ENCODE measurements around the gene ITGB3.

DNA sequence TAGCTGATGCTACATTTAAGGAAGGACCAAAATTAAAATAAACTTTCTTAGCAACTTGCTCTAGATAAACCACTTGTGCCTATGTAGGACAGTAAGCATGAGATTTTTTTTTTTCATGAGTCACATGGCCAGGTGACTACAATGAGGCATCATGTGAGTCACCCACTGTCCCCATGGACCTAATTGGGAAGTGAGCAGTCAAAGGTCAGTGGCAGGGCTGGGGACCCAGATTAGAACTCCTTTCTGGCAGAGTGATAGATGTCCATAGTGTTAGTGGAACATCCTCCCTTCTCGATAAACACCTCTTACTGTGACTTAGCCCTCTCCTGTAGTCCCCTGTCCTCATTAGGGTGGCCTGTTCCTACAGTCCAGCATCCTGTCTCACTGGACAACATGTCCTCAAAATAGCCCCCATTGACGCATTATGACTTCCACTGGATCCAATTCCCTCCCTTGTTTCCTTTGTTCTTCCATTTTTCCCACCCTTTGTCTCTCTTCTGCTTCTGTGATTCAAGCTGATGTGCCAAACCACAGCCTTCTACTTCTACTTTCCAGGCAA, 12.4 kb downstream of the ITGB3 start:
- TF ChIP-seq, protein P1, sequence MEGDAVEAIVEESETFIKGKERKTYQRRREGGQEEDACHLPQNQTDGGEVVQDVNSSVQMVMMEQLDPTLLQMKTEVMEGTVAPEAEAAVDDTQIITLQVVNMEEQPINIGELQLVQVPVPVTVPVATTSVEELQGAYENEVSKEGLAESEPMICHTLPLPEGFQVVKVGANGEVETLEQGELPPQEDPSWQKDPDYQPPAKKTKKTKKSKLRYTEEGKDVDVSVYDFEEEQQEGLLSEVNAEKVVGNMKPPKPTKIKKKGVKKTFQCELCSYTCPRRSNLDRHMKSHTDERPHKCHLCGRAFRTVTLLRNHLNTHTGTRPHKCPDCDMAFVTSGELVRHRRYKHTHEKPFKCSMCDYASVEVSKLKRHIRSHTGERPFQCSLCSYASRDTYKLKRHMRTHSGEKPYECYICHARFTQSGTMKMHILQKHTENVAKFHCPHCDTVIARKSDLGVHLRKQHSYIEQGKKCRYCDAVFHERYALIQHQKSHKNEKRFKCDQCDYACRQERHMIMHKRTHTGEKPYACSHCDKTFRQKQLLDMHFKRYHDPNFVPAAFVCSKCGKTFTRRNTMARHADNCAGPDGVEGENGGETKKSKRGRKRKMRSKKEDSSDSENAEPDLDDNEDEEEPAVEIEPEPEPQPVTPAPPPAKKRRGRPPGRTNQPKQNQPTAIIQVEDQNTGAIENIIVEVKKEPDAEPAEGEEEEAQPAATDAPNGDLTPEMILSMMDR (IDR thresholded peaks at IDR 0.05) = no peak
- TF ChIP-seq NFIC (IDR thresholded peaks at IDR 0.05; ENCODE audit: borderline replicate concordance) (no peak), CHD2 (IDR thresholded peaks at IDR 0.05; ENCODE audit: low read length, partially characterized antibody) (no peak), RAD21 (IDR thresholded peaks at IDR 0.05; ENCODE audit: low read length) (no peak), TAF1 (IDR thresholded peaks at IDR 0.05; ENCODE audit: borderline replicate concordance, low read depth, low read length) (no peak), TEAD4 (IDR thresholded peaks at IDR 0.05; ENCODE audit: borderline replicate concordance, insufficient read depth) (no peak), POLR2AphosphoS5 (IDR thresholded peaks at IDR 0.05; ENCODE audit: low read depth, low read length) (no peak), FOXJ3 (CRISPR knock-in tag; IDR thresholded peaks at IDR 0.05) (no peak), RCOR1 (IDR thresholded peaks at IDR 0.05; ENCODE audit: low read length) (no peak), SMC3 (IDR thresholded peaks at IDR 0.05; ENCODE audit: low read depth, low read length) (no peak), EP300 (IDR thresholded peaks at IDR 0.05; ENCODE audit: borderline replicate concordance in 1 of 2, low read depth in 1 of 2, low read length in 1 of 2) (no peak)
- TF ChIP-seq, protein P2, sequence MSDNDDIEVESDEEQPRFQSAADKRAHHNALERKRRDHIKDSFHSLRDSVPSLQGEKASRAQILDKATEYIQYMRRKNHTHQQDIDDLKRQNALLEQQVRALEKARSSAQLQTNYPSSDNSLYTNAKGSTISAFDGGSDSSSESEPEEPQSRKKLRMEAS (IDR thresholded peaks at IDR 0.05; ENCODE audit: low read depth) = no peak; the same call in 1 of the 2 replicates
- TF ChIP-seq, protein P3, sequence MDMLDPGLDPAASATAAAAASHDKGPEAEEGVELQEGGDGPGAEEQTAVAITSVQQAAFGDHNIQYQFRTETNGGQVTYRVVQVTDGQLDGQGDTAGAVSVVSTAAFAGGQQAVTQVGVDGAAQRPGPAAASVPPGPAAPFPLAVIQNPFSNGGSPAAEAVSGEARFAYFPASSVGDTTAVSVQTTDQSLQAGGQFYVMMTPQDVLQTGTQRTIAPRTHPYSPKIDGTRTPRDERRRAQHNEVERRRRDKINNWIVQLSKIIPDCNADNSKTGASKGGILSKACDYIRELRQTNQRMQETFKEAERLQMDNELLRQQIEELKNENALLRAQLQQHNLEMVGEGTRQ (IDR thresholded peaks at IDR 0.05; ENCODE audit: borderline replicate concordance, low read depth, low read length) = no peak
- TF ChIP-seq, protein P4, sequence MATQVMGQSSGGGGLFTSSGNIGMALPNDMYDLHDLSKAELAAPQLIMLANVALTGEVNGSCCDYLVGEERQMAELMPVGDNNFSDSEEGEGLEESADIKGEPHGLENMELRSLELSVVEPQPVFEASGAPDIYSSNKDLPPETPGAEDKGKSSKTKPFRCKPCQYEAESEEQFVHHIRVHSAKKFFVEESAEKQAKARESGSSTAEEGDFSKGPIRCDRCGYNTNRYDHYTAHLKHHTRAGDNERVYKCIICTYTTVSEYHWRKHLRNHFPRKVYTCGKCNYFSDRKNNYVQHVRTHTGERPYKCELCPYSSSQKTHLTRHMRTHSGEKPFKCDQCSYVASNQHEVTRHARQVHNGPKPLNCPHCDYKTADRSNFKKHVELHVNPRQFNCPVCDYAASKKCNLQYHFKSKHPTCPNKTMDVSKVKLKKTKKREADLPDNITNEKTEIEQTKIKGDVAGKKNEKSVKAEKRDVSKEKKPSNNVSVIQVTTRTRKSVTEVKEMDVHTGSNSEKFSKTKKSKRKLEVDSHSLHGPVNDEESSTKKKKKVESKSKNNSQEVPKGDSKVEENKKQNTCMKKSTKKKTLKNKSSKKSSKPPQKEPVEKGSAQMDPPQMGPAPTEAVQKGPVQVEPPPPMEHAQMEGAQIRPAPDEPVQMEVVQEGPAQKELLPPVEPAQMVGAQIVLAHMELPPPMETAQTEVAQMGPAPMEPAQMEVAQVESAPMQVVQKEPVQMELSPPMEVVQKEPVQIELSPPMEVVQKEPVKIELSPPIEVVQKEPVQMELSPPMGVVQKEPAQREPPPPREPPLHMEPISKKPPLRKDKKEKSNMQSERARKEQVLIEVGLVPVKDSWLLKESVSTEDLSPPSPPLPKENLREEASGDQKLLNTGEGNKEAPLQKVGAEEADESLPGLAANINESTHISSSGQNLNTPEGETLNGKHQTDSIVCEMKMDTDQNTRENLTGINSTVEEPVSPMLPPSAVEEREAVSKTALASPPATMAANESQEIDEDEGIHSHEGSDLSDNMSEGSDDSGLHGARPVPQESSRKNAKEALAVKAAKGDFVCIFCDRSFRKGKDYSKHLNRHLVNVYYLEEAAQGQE (IDR thresholded peaks at IDR 0.05; ENCODE audit: low read depth, low read length) = no peak
